ENCODE results near the gene DKK2.

DNA sequence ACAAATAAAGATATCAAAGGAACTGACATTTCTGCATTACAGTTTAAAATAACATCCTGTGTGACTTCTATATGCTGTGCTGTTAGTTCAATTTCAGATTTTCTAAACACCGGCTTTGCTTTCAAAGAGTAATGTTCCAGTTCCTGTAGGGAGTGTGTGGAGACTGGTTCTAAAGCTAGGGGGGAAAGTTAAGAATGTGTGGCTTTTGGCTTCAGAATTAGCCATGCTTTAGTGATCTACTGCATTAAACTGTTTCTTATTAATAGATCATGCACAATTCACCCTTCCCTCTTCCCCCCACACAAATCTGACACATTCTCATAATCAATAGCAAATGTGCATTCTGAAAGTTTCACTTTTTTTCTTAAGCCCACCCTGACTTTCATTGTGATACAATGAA is 32.0 kb upstream of the DKK2 start:
- TF ChIP-seq POLR2A (IDR thresholded peaks at IDR 0.05; ENCODE audit: low read length) (no peak), GATA1 (IDR thresholded peaks at IDR 0.05; ENCODE audit: low read depth, low read length) (no peak)

Measured in erythroblast (primary cell).